Astrocyte (in vitro differentiated cells and primary cell): Measurements from ENCODE around the gene NUTM2B.
"Not testable (repeated sequence)": the region's sequence is repeated elsewhere in the genome, so short reads cannot be mapped to it uniquely, and the experiment has no call there.

ENCODE experiments used
- EZH2 ChIP-seq: IDR thresholded peaks from 2 replicates; pipeline ENCODE4 v1.6.1; 2012; ENCODE audit warnings: mild to moderate bottlenecking, low read length, inconsistent platforms; ENCODE audit not compliant: insufficient read depth
- TF ChIP-seq, protein P1 (sequence below): IDR thresholded peaks from 2 replicates; pipeline ENCODE4 v1.5.1; 2011; ENCODE audit warnings: low read depth, mild to moderate bottlenecking, inconsistent platforms, low read length, moderate library complexity; ENCODE audit not compliant: insufficient read depth

- TF ChIP-seq, protein P1, sequence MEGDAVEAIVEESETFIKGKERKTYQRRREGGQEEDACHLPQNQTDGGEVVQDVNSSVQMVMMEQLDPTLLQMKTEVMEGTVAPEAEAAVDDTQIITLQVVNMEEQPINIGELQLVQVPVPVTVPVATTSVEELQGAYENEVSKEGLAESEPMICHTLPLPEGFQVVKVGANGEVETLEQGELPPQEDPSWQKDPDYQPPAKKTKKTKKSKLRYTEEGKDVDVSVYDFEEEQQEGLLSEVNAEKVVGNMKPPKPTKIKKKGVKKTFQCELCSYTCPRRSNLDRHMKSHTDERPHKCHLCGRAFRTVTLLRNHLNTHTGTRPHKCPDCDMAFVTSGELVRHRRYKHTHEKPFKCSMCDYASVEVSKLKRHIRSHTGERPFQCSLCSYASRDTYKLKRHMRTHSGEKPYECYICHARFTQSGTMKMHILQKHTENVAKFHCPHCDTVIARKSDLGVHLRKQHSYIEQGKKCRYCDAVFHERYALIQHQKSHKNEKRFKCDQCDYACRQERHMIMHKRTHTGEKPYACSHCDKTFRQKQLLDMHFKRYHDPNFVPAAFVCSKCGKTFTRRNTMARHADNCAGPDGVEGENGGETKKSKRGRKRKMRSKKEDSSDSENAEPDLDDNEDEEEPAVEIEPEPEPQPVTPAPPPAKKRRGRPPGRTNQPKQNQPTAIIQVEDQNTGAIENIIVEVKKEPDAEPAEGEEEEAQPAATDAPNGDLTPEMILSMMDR = not testable (repeated sequence)
- not testable (repeated sequence) for TF ChIP-seq EZH2
Observed at GRCh38 chr10:79714976-79715375, 11.9 kb downstream of the NUTM2B start.
